HG02840 (cell line): Measurements from ENCODE around the gene TRPM3.
"Not testable (repeated sequence)": the region's sequence is repeated elsewhere in the genome, so short reads cannot be mapped to it uniquely, and the experiment has no call there.

Experiments
- ATAC-seq: cut with Tn5 transposase; IDR thresholded peaks from one replicate; pipeline ENCODE4 v1.9.1; 2021; ENCODE audit warnings: mild to moderate bottlenecking, moderate library complexity, moderate number of reproducible peaks; ENCODE audit not compliant: unreplicated experiment, low FRiP score

The TRPM3 gene

GRCh38 chr9:70629080-70629685 lies 492.2 kb downstream of the TRPM3 start:
- not testable (repeated sequence) for ATAC-seq

GRCh38 chr9:70625078-70625477 lies 496.3 kb downstream of the TRPM3 start:
- no peak for ATAC-seq

GRCh38 chr9:70618784-70619183 lies 502.6 kb downstream of the TRPM3 start:
- no peak for ATAC-seq

- ATAC-seq, result no peak
These were observed 504.2 kb downstream of the TRPM3 start for GRCh38 chr9:70617033-70617828.

GRCh38 chr9:70616228-70616990 lies 505.0 kb downstream of the TRPM3 start:
- no peak for ATAC-seq

- no peak for ATAC-seq
These were observed 505.8 kb downstream of the TRPM3 start for GRCh38 chr9:70615464-70616138.

GRCh38 chr9:70614786-70615463 lies 506.5 kb downstream of the TRPM3 start:
- no peak for ATAC-seq

GRCh38 chr9:70613024-70613768 lies 508.2 kb downstream of the TRPM3 start:
- ATAC-seq, result no peak

GRCh38 chr9:70610287-70610644 lies 511.2 kb downstream of the TRPM3 start:
- no peak for ATAC-seq

- no peak for ATAC-seq
These were observed 511.7 kb downstream of the TRPM3 start for GRCh38 chr9:70609542-70610286.

- no peak for ATAC-seq
These were observed 512.4 kb downstream of the TRPM3 start for GRCh38 chr9:70609011-70609410.

GRCh38 chr9:70607926-70608325 lies 513.5 kb downstream of the TRPM3 start:
- ATAC-seq, result no peak

GRCh38 chr9:70607329-70607728 lies 514.1 kb downstream of the TRPM3 start:
- ATAC-seq, result no peak

- ATAC-seq, result no peak
These were observed 518.4 kb downstream of the TRPM3 start for GRCh38 chr9:70603020-70603411.

- ATAC-seq, result peak; percentile 84
These were observed 519.0 kb downstream of the TRPM3 start for GRCh38 chr9:70602321-70603019.

GRCh38 chr9:70601000-70601951 lies 520.1 kb downstream of the TRPM3 start:
- no peak for ATAC-seq

- no peak for ATAC-seq
These were observed 520.9 kb downstream of the TRPM3 start for GRCh38 chr9:70600506-70600905.
